Regular cardiac myocyte (primary cell): ENCODE results near the gene TMEM59L. TPM values are rescaled to one million over a fixed set of nuclear protein-coding genes. Genes with fewer than 3 reads are reported as not detected.

Source experiments
- total RNA-seq: library from RNA; depleted of rRNA; stranded (reverse); fragments of >200 nt; gene quantifications from 2 replicates; pipeline ENCODE4 v1.2.3, GENCODE V29; 2014

TMEM59L gene
- 0.96 and 1.4 TPM in 2 replicates for total RNA-seq

DNA sequence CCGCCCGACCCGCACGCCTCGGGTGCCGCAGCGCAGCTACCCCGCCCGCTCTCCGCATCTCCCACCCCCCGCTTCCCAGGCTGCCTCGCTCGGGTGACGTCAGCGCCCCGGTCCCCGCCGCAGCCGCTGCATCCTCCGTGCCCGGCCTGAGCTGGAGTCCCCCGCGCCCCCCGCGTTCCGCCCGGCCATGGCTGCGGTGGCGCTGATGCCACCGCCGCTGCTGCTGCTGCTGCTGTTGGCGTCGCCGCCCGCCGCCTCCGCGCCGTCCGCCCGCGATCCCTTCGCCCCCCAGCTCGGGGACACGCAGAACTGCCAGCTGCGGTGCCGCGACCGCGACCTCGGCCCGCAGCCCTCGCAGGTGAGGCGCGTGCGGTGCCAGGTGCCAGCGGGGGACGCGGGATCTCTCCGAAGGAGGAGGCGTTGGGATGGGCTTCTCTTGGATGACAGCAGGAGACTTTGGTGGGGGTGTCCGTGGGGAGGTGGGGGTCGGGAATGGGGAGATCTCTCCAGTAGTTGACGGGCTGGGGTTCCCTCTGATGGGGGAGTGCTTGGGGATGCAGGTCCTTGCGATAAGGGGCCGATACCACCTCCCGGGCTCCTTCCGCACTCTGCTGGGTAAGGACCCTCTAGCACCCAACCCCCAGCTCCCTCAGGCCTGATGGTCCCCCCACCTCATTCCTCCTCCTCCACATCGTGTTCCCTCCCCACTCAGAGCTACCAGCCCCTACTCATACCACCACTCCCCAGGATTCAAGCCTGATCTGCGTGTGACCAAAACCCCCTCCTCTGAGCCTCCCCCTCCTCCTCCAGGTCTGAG lies at the start of gene TMEM59L:
Gene TMEM59L, plus strand, starts transcription at position 99 of the 817 bp plus-strand sequence. Its CDS starts 89 bp downstream, at position 188.

GRCh38 chr19:18571564-18572344 lies 40.9 kb upstream of the TMEM59L start, which contains the start of gene UBA52:
Gene UBA52 (plus strand): TSS chr19:18571857. CDS start chr19:18573301, 1,444 bp downstream.

DNA sequence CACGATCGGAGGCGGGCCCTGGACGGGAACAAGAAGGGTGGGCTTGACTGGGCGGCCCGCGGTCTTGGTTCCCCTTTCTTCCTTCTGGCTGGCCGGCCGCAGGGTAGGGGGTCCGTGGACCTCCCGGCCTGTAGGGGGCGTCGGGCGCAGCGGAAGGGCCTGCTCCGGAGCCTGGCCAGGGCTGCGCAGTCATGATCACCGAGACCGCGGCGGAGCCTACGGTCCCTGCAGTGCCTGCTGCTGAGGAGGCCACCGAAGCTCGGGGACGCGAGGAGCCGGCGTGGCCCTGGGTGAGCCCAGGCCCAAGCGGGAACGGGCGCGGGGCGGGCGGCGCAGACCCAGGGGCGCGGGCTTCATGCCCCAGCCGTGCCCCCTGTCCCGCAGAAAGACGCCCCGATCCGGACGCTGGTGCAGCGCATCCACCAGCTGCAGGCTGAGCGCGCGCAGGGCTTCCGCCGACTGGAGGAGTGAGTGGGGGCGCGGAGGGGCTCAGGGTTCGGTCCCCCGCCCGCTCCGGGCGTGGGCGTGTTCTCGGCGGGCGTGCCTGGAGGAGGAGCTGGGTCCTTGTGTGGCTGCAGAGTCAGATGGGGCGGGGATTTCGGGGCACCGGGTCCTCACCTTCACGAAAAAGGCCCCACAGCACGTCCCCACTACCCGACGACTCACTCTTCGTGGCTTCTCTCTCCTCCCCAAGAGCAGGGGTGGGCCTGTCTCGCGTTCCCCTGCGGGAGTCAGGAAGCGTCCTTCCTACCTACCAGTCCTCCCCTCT lies 23.9 kb upstream of the TMEM59L start, which contains the start of gene REX1BD:
Gene REX1BD, plus strand, starts transcription at position 188 of the 769 bp plus-strand sequence. Its CDS starts 4 bp downstream, at position 192.

DNA sequence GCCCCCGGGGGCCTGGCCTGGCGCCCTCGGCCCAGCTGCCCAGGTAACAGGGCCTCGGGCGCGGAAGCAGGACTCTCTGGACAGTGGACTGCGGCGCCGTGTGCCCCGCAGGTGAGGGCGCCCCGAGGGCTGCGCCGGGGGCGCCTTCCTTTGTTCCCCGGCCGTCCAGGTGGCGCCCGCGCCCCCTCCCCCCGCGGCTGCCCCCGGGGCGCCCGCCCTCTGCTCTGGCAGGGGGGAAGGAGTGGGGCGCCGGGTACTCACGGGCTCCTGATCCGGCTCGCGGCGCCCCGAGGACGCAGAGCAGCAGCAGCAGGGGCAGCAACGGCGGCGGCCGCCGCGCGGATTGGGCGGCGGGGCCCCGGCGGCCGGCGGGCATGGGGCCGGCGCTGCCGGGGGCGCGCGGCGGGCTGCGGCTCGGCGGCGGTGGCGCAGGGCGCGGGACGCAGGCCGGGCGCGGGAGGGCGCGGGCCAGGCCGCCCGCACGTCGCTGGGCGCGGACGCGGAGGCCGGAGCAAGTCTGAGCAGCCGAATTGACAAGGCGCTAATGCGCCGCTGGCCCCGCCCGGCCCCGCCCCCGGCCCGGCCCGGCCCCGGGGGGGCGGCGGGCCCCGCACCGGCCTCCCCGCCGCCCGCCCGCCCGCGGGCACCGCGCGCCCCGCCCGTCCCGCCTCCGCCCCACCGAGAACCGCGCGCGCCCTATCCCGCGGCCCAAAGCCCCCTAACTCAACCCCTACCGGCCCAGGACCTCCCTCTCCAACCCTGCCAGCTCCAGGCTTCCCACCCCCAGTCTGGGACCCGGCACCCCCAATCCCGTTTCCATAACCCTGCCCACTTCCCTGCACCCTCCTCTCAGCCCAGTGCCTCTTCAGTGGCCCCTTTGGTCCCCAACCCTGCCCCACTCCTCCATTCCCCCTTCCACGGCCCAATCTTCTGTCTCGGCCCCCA lies 6.1 kb upstream of the TMEM59L start, which contains the start of gene CRLF1:
Gene CRLF1, minus strand, starts transcription at position 519 of the 945 bp plus-strand sequence. Its CDS starts 143 bp downstream, at position 376.

DNA sequence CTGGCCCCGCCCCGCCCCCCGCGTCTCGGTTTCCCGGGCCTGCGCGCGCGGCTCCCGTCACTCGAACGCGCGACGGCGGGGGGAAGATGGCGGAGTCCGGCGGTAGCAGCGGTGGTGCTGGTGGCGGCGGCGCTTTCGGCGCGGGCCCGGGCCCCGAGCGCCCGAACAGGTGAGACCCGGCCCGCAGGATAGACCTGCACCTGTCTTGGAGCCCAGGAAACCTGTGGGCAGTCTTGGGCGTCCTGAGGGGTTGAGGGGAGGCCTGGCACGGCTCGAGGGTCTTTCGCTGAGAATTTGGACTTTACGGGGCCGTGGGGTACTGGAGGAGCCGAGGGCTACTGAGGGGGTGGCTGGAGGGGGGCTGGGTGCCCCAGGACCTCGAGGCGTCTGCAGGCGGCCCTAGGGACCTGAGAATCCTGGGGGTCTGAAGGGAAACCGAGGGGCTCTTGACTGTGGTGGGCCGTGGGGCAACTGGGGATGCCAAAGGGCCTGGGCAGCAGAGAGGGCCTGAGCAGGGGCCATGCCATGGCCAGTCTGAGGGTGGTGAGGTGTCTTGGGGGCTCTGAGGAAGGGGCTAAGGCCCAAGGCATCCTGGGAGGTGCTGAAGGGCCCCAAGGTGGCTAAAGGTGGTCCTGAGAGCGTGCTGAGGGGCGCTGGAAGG lies 24.4 kb downstream of the TMEM59L start, which contains the start of gene KLHL26:
Gene KLHL26, plus strand, starts transcription at position 60 of the 661 bp plus-strand sequence. Its CDS starts 27 bp downstream, at position 87.

Other genes starting within 250 kb of the TMEM59L start
- 57.1 and 243 TPM in 2 replicates for gene GDF15, start 226.7 kb upstream of the TMEM59L start, total RNA-seq
- under 0.01 TPM in 1 of 2 replicates, not detected in the other for gene LRRC25, start 215.2 kb upstream of the TMEM59L start, total RNA-seq
- 67.7 and 68.1 TPM in 2 replicates for gene SSBP4, start 193.5 kb upstream of the TMEM59L start, total RNA-seq
- 10.7 and 17.8 TPM in 2 replicates for gene ISYNA1, start 174.7 kb upstream of the TMEM59L start, total RNA-seq
- gene ELL, start 90.8 kb upstream of the TMEM59L start, total RNA-seq: 13.6 and 15.8 TPM in 2 replicates
- 207 and 320 TPM in 2 replicates for gene FKBP8, start 69.3 kb upstream of the TMEM59L start, total RNA-seq
- 58.6 and 106 TPM in 2 replicates for gene KXD1, start 55.0 kb upstream of the TMEM59L start, total RNA-seq
- gene UBA52, start 41.0 kb upstream of the TMEM59L start, total RNA-seq: 565 and 821 TPM in 2 replicates
- 47.6 and 64.8 TPM in 2 replicates for gene REX1BD, start 24.1 kb upstream of the TMEM59L start, total RNA-seq
- gene CRLF1, start 6.1 kb upstream of the TMEM59L start, total RNA-seq: 19.7 TPM in 2 replicates
- 4.0 and 4.2 TPM in 2 replicates for gene KLHL26, start 24.2 kb downstream of the TMEM59L start, total RNA-seq
- 1.2 and 2.0 TPM in 2 replicates for gene CRTC1, start 70.8 kb downstream of the TMEM59L start, total RNA-seq
- 0.28 and 0.77 TPM in 2 replicates for gene COMP, start 178.4 kb downstream of the TMEM59L start, total RNA-seq
- gene UPF1, start 219.1 kb downstream of the TMEM59L start, total RNA-seq: 55.0 and 65.4 TPM in 2 replicates